Measurements from ENCODE around the gene SLC5A12. TPM values are rescaled to one million over a fixed set of nuclear protein-coding genes. Genes with fewer than 3 reads are reported as not detected.

SLC5A12 gene
- total RNA-seq, 2 experiments from 2014 or later = not detected

DNA sequence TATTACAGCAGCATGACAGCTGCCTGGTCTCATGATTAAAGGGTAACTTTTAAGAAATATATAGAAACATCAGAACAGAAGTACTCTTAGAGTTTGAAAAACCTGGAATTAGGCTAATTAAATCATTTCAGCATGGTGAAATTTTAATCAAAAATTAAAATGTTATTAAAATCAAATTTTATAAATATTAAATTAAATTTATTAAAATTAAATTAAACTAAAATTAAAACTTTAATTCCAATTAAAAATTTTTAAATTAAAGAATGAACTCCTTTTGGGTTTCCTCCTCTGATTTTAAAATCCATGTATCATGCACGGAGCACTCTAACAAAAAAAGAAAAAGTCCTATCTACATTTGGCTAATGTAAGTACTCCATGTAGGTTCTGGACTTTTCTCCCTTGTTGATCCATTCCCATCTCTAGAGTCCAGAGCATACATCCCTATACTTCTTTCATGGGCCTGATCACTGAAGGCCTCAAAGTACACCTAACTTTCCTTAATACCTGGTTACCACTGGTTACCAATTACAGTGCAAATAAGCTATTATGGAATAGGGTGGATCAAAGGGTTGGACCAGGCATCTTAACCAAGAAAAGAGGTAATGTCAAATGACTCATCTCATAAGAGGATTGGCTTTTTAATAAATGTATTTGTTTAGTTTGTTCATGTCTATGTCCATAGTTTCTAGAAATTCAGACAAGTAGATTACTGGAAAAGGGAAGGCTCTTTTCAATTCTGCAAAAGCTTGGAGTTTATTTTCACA lies 101.4 kb downstream of the SLC5A12 start:
- ChIA-PET CTCF (no interaction called here), POLR2A (no interaction called here)
- no peak overlapping the region for H3K4me3 Mint-ChIP-seq
- H3K27ac Mint-ChIP-seq = no peak overlapping the region
- no peaks in the 10 kb centered on the region for H3K4me1 Mint-ChIP-seq
- DNase-seq = no peak
- H3K36me3 Mint-ChIP-seq (ENCODE audit: low read depth) = no peaks in the 10 kb centered on the region
- H3K9me3 Mint-ChIP-seq = no peaks in the 10 kb centered on the region
- no peaks in the 10 kb centered on the region for H3K27me3 Mint-ChIP-seq

DNA sequence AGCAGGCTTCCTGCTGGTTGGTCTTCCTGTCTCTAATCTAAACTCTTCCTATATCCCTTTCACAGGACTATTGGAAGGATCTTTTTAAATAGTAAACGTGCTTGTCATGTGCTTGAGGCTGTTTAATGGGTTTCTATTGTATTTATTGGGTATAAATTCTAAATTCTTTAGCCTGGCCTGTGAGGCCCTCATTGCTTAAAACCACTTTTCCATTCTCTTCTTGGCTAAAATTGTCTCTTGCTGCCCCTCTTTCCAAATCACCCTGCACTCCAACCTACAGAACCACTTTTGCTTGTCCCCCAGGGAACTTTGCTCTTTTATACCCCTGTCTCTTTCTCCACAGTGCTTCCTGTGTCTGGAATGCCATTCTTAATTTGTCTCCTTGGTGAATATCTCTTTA lies 103.4 kb downstream of the SLC5A12 start:
- Mint-ChIP-seq H3K9me3 (no peaks in the 10 kb centered on the region), H3K4me1 (no peaks in the 10 kb centered on the region), H3K36me3 (ENCODE audit: low read depth) (no peaks in the 10 kb centered on the region), H3K27ac (no peak overlapping the region), H3K4me3 (no peak overlapping the region), H3K27me3 (no peaks in the 10 kb centered on the region)
- no peak for DNase-seq
- ChIA-PET POLR2A (no interaction called here), CTCF (no interaction called here)

Other genes with a start within 250 kb of the SLC5A12 start
- gene MUC15, start 149.8 kb downstream of the SLC5A12 start, total RNA-seq = not detected

All from activated CD4-positive, alpha-beta T cell treated with anti-CD3 and anti-CD28 coated beads, Interleukin-2, amount 10 ng/mL, durations not matched to agents 7 days and 5 days (primary cell).